Neural cell (in vitro differentiated cells): ENCODE results near the gene ZNHIT3. TPM values are rescaled to one million over a fixed set of nuclear protein-coding genes. Genes with fewer than 3 reads are reported as not detected.

Experiments used
- H2AFZ ChIP-seq: fragments of 200-600, 300-800 bp; sonication (generic), shearing (Covaris generic); 2 replicates; pipeline ENCODE4 v1.6.0; 2014; ENCODE audit warnings: low read depth, mild to moderate bottlenecking, antibody characterized with exemption, low read length, moderate library complexity
- H3F3A ChIP-seq: fragments of 200-600 bp; shearing (Covaris generic); 2 replicates; pipeline ENCODE4 v1.6.1; 2016; ENCODE audit warnings: mild to moderate bottlenecking, moderate library complexity, mixed read lengths, antibody characterized with exemption, low read length; ENCODE audit not compliant: insufficient read depth, poor library complexity, severe bottlenecking
- H3K27ac ChIP-seq: fragments of 200-600, 300-800 bp; sonication (generic), shearing (Covaris generic); 2 replicates; pipeline ENCODE4 v1.5.1; 2014; ENCODE audit warnings: mild to moderate bottlenecking, low read length, moderate library complexity
- H3K27me3 ChIP-seq: fragments of 300-800, 200-600 bp; sonication (generic), shearing (Covaris generic); 2 replicates; pipeline ENCODE4 v1.6.0; 2014; ENCODE audit warnings: mild to moderate bottlenecking, low read depth, low read length, moderate library complexity; ENCODE audit not compliant: insufficient read depth
- H3K36me3 ChIP-seq: fragments of 300-800, 200-600 bp; sonication (generic), shearing (Covaris generic); 2 replicates; pipeline ENCODE4 v1.5.1; 2014; ENCODE audit warnings: mild to moderate bottlenecking, antibody characterized with exemption, low read length, moderate library complexity; ENCODE audit not compliant: insufficient read depth
- H3K4me2 ChIP-seq: fragments of 300-800, 200-600 bp; sonication (generic), shearing (Covaris generic); 2 replicates; pipeline ENCODE4 v1.6.0; 2014; ENCODE audit warnings: mild to moderate bottlenecking, low read length
- H3K4me3 ChIP-seq: fragments of 300-800, 200-600 bp; sonication (generic), shearing (Covaris generic); 2 replicates; pipeline ENCODE4 v1.5.1; 2014; ENCODE audit warnings: mild to moderate bottlenecking, low read length, moderate library complexity
- H3K79me2 ChIP-seq: fragments of 200-600 bp; shearing (Covaris generic); replicated peaks from 2 replicates; pipeline ENCODE4 v1.6.0; 2014; ENCODE audit warnings: mild to moderate bottlenecking, low read length, moderate library complexity; ENCODE audit not compliant: insufficient read depth
- H3K9ac ChIP-seq: fragments of 300-800, 200-600 bp; sonication (generic), shearing (Covaris generic); 2 replicates; pipeline ENCODE4 v1.6.1; 2016; ENCODE audit warnings: mild to moderate bottlenecking, low read length, mixed read lengths
- H3K9me2 ChIP-seq: fragments of 200-600 bp; shearing (Covaris generic); 2 replicates; pipeline ENCODE4 v1.6.1; 2016; ENCODE audit warnings: mild to moderate bottlenecking, low read length, mixed read lengths; ENCODE audit not compliant: insufficient read depth
- H3K9me3 ChIP-seq: fragments of 200-600, 300-800 bp; sonication (generic), shearing (Covaris generic); 2 replicates; pipeline ENCODE4 v1.6.1; 2016; ENCODE audit warnings: mild to moderate bottlenecking, mixed run types, low read length, moderate library complexity, mixed read lengths
- H4K20me1 ChIP-seq: fragments of 200-600 bp; shearing (Covaris generic); 2 replicates; pipeline ENCODE4 v1.6.1; 2016; ENCODE audit warnings: mild to moderate bottlenecking, mixed run types; ENCODE audit not compliant: insufficient read depth
- EP300 ChIP-seq: fragments of 450-650 bp; conservative IDR thresholded peaks from 2 replicates; pipeline ENCODE4 v1.6.1; 2014; ENCODE audit warnings: antibody characterized with exemption, mild to moderate bottlenecking, moderate library complexity; ENCODE audit not compliant: poor library complexity, severe bottlenecking
- MXI1 ChIP-seq: fragments of 450-650 bp; conservative IDR thresholded peaks from 2 replicates; pipeline ENCODE4 v1.6.1; 2014; ENCODE audit warnings: antibody characterized with exemption, mild to moderate bottlenecking; ENCODE audit not compliant: poor library complexity, severe bottlenecking
- SMC3 ChIP-seq: fragments of 450-650 bp; conservative IDR thresholded peaks from 2 replicates; pipeline ENCODE4 v1.6.1; 2014; ENCODE audit warnings: antibody characterized with exemption, mild to moderate bottlenecking, moderate library complexity; ENCODE audit not compliant: poor library complexity
- TAF1 ChIP-seq: IDR thresholded peaks from 2 replicates; pipeline ENCODE4 v1.6.1; 2012; ENCODE audit warnings: low read depth
- polyA plus RNA-seq: library from polyadenylated mRNA; depleted of rRNA; stranded (reverse); fragments of >200 nt; gene quantifications from 2 replicates; pipeline ENCODE4 v1.2.3, GENCODE V29; 2014
- TF ChIP-seq, protein P1 (sequence below): IDR thresholded peaks from 2 replicates; pipeline ENCODE4 v1.6.1; 2012; ENCODE audit warnings: borderline replicate concordance
- TF ChIP-seq, protein P2 (sequence below): fragments of 450-650 bp; IDR thresholded peaks from 2 replicates; pipeline ENCODE4 v1.5.1; 2014; ENCODE audit warnings: antibody characterized with exemption, mild to moderate bottlenecking, moderate library complexity; ENCODE audit not compliant: poor library complexity, severe bottlenecking

The ZNHIT3 gene
- polyA plus RNA-seq, 1 donor from 2014 or later: 226 TPM

DNA sequence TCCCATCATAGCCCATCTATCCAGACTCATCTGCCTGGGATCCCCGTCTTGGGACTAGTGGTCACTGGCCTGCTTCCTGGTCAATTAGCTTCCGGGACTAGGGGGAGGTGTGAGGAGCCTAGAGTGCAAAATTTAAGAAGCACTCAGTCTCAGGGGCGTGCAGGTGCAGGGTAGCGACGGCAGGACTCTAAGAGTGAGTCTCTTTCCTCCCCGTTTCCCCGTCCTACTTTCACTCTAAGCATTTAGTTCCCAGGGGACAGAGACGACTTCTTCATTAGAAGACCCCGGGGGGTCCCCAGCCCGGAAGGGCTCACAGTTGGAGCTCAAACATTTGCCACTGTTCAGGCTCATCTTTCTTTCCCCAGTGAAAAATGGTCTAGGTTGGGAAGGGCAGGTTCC is 677 bp upstream of the ZNHIT3 start:
- peaks cover 40% of the 10 kb centered on the region for H3K79me2 ChIP-seq
- H4K20me1 ChIP-seq: no peaks in the 10 kb centered on the region
- peak overlapping the region; percentile 80 for H3K9ac ChIP-seq
- no peaks in the 10 kb centered on the region for H3F3A ChIP-seq
- no peak for TF ChIP-seq MXI1
- TF ChIP-seq EP300: no peak
- TF ChIP-seq, protein P1, sequence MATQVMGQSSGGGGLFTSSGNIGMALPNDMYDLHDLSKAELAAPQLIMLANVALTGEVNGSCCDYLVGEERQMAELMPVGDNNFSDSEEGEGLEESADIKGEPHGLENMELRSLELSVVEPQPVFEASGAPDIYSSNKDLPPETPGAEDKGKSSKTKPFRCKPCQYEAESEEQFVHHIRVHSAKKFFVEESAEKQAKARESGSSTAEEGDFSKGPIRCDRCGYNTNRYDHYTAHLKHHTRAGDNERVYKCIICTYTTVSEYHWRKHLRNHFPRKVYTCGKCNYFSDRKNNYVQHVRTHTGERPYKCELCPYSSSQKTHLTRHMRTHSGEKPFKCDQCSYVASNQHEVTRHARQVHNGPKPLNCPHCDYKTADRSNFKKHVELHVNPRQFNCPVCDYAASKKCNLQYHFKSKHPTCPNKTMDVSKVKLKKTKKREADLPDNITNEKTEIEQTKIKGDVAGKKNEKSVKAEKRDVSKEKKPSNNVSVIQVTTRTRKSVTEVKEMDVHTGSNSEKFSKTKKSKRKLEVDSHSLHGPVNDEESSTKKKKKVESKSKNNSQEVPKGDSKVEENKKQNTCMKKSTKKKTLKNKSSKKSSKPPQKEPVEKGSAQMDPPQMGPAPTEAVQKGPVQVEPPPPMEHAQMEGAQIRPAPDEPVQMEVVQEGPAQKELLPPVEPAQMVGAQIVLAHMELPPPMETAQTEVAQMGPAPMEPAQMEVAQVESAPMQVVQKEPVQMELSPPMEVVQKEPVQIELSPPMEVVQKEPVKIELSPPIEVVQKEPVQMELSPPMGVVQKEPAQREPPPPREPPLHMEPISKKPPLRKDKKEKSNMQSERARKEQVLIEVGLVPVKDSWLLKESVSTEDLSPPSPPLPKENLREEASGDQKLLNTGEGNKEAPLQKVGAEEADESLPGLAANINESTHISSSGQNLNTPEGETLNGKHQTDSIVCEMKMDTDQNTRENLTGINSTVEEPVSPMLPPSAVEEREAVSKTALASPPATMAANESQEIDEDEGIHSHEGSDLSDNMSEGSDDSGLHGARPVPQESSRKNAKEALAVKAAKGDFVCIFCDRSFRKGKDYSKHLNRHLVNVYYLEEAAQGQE: no peak
- TF ChIP-seq TAF1: no peak
- H2AFZ ChIP-seq: peak overlapping the region; percentile 99
- peak overlapping the region; percentile 45 for H3K27ac ChIP-seq
- no peaks in the 10 kb centered on the region for H3K9me3 ChIP-seq
- peak overlapping the region; percentile 100 for H3K4me2 ChIP-seq
- no peaks in the 10 kb centered on the region for H3K36me3 ChIP-seq
- peaks cover 17% of the 10 kb centered on the region for H3K27me3 ChIP-seq
- H3K4me3 ChIP-seq: peak overlapping the region; percentile 94
- H3K9me2 ChIP-seq: no peaks in the 10 kb centered on the region

DNA sequence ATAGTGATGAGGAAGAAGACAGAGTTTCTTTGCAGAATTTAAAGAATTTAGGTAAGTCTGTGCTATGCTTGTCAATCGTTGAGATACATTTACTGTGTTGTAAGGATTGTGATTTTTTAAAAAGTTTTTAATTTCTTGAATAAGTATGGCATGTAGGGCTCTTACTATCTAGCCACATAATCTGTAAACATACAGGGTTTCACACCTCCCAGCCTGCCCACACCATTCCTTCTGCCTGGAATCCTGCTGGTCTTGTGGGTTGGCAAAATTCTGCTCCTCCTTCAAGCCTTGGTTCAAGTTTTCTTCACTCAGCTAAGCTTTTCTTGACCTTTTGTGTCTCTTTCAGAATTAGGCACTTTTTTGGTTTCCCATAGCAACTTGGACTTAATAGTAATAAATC is 7.5 kb downstream of the ZNHIT3 start:
- Histone ChIP-seq H3K9me2 (no peaks in the 10 kb centered on the region), H3K36me3 (peaks cover 5% of the 10 kb centered on the region)

More for the DNA sequence above, 7.5 kb downstream of the ZNHIT3 start:
- Histone ChIP-seq H3K9ac (no peak overlapping the region), H2AFZ (no peak overlapping the region), H3K4me3 (no peak overlapping the region), H3K79me2 (peaks cover 28% of the 10 kb centered on the region), H3F3A (no peaks in the 10 kb centered on the region), H3K27me3 (no peaks in the 10 kb centered on the region), H4K20me1 (no peaks in the 10 kb centered on the region), H3K9me3 (no peaks in the 10 kb centered on the region), H3K4me2 (no peak overlapping the region), H3K27ac (no peak overlapping the region)
- TF ChIP-seq SMC3 (no peak), TAF1 (no peak), EP300 (no peak)
- TF ChIP-seq, protein P1: no peak
- TF ChIP-seq, protein P2, sequence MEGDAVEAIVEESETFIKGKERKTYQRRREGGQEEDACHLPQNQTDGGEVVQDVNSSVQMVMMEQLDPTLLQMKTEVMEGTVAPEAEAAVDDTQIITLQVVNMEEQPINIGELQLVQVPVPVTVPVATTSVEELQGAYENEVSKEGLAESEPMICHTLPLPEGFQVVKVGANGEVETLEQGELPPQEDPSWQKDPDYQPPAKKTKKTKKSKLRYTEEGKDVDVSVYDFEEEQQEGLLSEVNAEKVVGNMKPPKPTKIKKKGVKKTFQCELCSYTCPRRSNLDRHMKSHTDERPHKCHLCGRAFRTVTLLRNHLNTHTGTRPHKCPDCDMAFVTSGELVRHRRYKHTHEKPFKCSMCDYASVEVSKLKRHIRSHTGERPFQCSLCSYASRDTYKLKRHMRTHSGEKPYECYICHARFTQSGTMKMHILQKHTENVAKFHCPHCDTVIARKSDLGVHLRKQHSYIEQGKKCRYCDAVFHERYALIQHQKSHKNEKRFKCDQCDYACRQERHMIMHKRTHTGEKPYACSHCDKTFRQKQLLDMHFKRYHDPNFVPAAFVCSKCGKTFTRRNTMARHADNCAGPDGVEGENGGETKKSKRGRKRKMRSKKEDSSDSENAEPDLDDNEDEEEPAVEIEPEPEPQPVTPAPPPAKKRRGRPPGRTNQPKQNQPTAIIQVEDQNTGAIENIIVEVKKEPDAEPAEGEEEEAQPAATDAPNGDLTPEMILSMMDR: no peak
